Kidney (tissue), 14 donors: ENCODE results near the gene CD19. TPM values are rescaled to one million over a fixed set of nuclear protein-coding genes. Genes with fewer than 3 reads are reported as not detected.

Experiments used
- DNase-seq, 5 donors: peaks; one replicate each; pipeline ENCODE4 v3.0.0-alpha.2; 2013 to 2020
- FAIRE-seq: peaks from 2 replicates; lab custom pipeline; 2012; peaks lifted over from hg19 to GRCh38; lab: Jason Lieb, UNC
- H3K27ac ChIP-seq, 2 donors: one replicate each; pipeline ENCODE4 v1.7.0; 2013; ENCODE audit warnings: low read depth in 2 of 2, low read length in 2 of 2, inconsistent platforms in 1 of 2
- H3K27me3 ChIP-seq: one replicate; pipeline ENCODE4 v1.7.1; 2013; ENCODE audit warnings: low read length, inconsistent platforms; ENCODE audit not compliant: control insufficient read depth, insufficient read depth
- H3K36me3 ChIP-seq, 3 donors: one replicate each; pipeline versions ENCODE4 v1.7.0 to v1.7.1; 2013; ENCODE audit warnings: low read length in 3 of 3, control low read depth in 1 of 3, inconsistent platforms in 1 of 3; ENCODE audit not compliant: insufficient read depth in 3 of 3, control insufficient read depth in 2 of 3
- H3K4me1 ChIP-seq, 3 donors: one replicate each; pipeline versions ENCODE4 v1.7.0 to v1.7.1; 2013; ENCODE audit warnings: low read length in 3 of 3, inconsistent platforms in 1 of 3, low read depth in 1 of 3; ENCODE audit not compliant: control insufficient read depth in 2 of 3, insufficient read depth in 2 of 3
- H3K4me3 ChIP-seq, 3 donors: one replicate each; pipeline versions ENCODE4 v1.7.0 to v1.8.1; 2013; ENCODE audit warnings: low read length in 3 of 3, control low read depth in 1 of 3, inconsistent platforms in 1 of 3
- H3K9ac ChIP-seq, 3 donors: one replicate each; pipeline versions ENCODE4 v1.7.0 to v1.7.1; 2013; ENCODE audit warnings: low read length in 3 of 3, control low read depth in 1 of 3, inconsistent platforms in 1 of 3
- H3K9me3 ChIP-seq, 3 donors: one replicate each; pipeline versions ENCODE4 v1.7.0 to v1.7.1; 2013; ENCODE audit warnings: low read length in 3 of 3, control low read depth in 1 of 3, inconsistent platforms in 1 of 3; ENCODE audit not compliant: control insufficient read depth in 2 of 3, insufficient read depth in 1 of 3
- CTCF ChIP-seq: IDR thresholded peaks from 3 replicates; pipeline ENCODE4 v1.5.1; 2012; ENCODE audit warnings: mild to moderate bottlenecking, moderate library complexity, borderline replicate concordance; ENCODE audit not compliant: insufficient read depth; ENCODE audit errors: extremely low read depth
- intact Hi-C: fragments of 100-400 bp; cut with DNase I; formaldehyde crosslinking; loops from one replicate; pipeline ENCODE4 v1.11.1; 2022
- polyA plus RNA-seq: library from polyadenylated mRNA; stranded (reverse); fragments of 350-450 nt; fragmentation: Illumina TruSeq; extraction: RNeasy Lipid Tissue Mini Kit (QIAGEN cat#74804); gene quantifications from one replicate; pipeline ENCODE4 v1.2.3, GENCODE V29; 2014; ENCODE audit warnings: low read depth, low replicate concordance; ENCODE audit not compliant: insufficient read depth
- total RNA-seq: library from RNA; stranded (reverse); fragmentation: NEBNext Ultra II Directional; extraction: Animal tissue kit (Norgen Biotek cat#: 25700); gene quantifications from one replicate; pipeline ENCODE4 v1.2.1, GENCODE V29; 2021
- donor health status: control.
- donor health status: control.
- donor health status: control.
- donor health status: control.
- donor health status: control.
- donor health status: DM: yes; HTN: yes; CAD: no.
- donor health status: Normal renal cell carcinoma (clear cell type).

CD19 gene
- total and polyA plus RNA-seq, 2 donors from 2014 or later = 0.47 to 2.6 TPM

GRCh38 chr16:28981517-28981916 lies 49.7 kb downstream of the CD19 start:
- peak; percentile 13 for TF ChIP-seq CTCF
- FAIRE-seq = no peak
- intact Hi-C loops = no loop called here
- peak in 1 of 5 donors; percentile 5 for DNase-seq
- H3K4me1 ChIP-seq = no peaks in the 10 kb centered on the region
- H3K36me3 ChIP-seq = peaks cover 0 to 38% (median 16%) of the 10 kb centered on the region in 3 donors
- H3K4me3 ChIP-seq = no peak overlapping the region
- no peaks in the 10 kb centered on the region for H3K27me3 ChIP-seq
- no peak overlapping the region for H3K27ac ChIP-seq
- no peaks in the 10 kb centered on the region for H3K9me3 ChIP-seq
- no peak overlapping the region for H3K9ac ChIP-seq

GRCh38 chr16:28982418-28982817 lies 50.6 kb downstream of the CD19 start:
- TF ChIP-seq CTCF = no peak
- peaks cover 3 to 45% (median 19%) of the 10 kb centered on the region in 3 donors for H3K36me3 ChIP-seq
- no peak for DNase-seq

GRCh38 chr16:28982949-28983348 lies 51.2 kb downstream of the CD19 start:
- Histone ChIP-seq H3K9me3 (peaks cover 0 to 6% (median 3%) of the 10 kb centered on the region in 3 donors), H3K36me3 (peaks cover 4 to 43% (median 20%) of the 10 kb centered on the region in 3 donors), H3K4me1 (no peaks in the 10 kb centered on the region), H3K9ac (no peak overlapping the region), H3K4me3 (no peak overlapping the region), H3K27ac (no peak overlapping the region), H3K27me3 (no peaks in the 10 kb centered on the region)
- no peak for TF ChIP-seq CTCF
- intact Hi-C loops = no loop called here
- FAIRE-seq (no peak), DNase-seq (no peak)

More at GRCh38 chr16:28982418-28982817, 50.6 kb downstream of the CD19 start:
- Histone ChIP-seq H3K27me3 (no peaks in the 10 kb centered on the region), H3K4me1 (no peaks in the 10 kb centered on the region), H3K4me3 (no peak overlapping the region), H3K9me3 (peaks cover 0 to 6% (median 3%) of the 10 kb centered on the region in 3 donors), H3K27ac (no peak overlapping the region), H3K9ac (no peak overlapping the region)
- no peak for FAIRE-seq
- intact Hi-C loops = no loop called here

- Histone ChIP-seq H3K27me3 (no peaks in the 10 kb centered on the region), H3K4me1 (no peaks in the 10 kb centered on the region), H3K9ac (no peak overlapping the region), H3K4me3 (no peak overlapping the region), H3K27ac (no peak overlapping the region), H3K36me3 (peaks cover 4 to 37% (median 16%) of the 10 kb centered on the region in 3 donors), H3K9me3 (peaks cover 0 to 6% (median 3%) of the 10 kb centered on the region in 3 donors)
- TF ChIP-seq CTCF = no peak
- DNase-seq (no peak), FAIRE-seq (no peak)
- intact Hi-C loops = no loop called here
Observed at GRCh38 chr16:28983644-28984043, 51.9 kb downstream of the CD19 start.
